Measurements from ENCODE around the gene GARNL3.

DNA sequence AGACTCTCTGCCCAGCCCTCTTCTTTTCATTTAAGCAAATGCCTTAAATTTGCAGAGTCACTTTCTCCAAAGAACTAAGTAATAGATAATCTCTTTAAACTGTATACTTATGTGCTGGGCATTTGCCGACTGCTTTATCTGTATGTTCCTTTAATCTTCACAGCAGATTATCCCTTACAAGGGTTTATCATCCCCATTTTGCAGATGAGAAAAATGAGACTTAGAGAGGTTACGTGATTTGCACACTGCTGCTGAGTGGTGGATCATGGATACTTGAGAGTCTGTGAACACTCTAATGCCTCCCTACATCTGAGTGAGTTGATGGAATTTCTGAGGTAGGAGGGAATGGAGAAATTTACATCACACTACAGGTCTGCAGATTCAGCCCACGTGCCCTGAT, 163.8 kb downstream of the GARNL3 start:
- TF ChIP-seq, protein P1, sequence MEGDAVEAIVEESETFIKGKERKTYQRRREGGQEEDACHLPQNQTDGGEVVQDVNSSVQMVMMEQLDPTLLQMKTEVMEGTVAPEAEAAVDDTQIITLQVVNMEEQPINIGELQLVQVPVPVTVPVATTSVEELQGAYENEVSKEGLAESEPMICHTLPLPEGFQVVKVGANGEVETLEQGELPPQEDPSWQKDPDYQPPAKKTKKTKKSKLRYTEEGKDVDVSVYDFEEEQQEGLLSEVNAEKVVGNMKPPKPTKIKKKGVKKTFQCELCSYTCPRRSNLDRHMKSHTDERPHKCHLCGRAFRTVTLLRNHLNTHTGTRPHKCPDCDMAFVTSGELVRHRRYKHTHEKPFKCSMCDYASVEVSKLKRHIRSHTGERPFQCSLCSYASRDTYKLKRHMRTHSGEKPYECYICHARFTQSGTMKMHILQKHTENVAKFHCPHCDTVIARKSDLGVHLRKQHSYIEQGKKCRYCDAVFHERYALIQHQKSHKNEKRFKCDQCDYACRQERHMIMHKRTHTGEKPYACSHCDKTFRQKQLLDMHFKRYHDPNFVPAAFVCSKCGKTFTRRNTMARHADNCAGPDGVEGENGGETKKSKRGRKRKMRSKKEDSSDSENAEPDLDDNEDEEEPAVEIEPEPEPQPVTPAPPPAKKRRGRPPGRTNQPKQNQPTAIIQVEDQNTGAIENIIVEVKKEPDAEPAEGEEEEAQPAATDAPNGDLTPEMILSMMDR (IDR thresholded peaks at IDR 0.05; ENCODE audit: poor library complexity): no peak
- TF ChIP-seq EZH2 (IDR thresholded peaks at IDR 0.05; ENCODE audit: borderline replicate concordance) (no peak), EZH2phosphoT487 (IDR thresholded peaks at IDR 0.05; ENCODE audit: low read depth, severe bottlenecking, unreplicated experiment) (no peak)

Measured in hepatocyte (in vitro differentiated cells).